GM21447 (cell line): Measurements from ENCODE around the gene ZNF124.
"Not testable (repeated sequence)": the region's sequence is repeated elsewhere in the genome, so short reads cannot be mapped to it uniquely, and the experiment has no call there.

Source experiments
- ATAC-seq: cut with Tn5 transposase; IDR thresholded peaks from one replicate; pipeline ENCODE4 v1.9.1; 2021; ENCODE audit not compliant: unreplicated experiment

ZNF124 gene

DNA sequence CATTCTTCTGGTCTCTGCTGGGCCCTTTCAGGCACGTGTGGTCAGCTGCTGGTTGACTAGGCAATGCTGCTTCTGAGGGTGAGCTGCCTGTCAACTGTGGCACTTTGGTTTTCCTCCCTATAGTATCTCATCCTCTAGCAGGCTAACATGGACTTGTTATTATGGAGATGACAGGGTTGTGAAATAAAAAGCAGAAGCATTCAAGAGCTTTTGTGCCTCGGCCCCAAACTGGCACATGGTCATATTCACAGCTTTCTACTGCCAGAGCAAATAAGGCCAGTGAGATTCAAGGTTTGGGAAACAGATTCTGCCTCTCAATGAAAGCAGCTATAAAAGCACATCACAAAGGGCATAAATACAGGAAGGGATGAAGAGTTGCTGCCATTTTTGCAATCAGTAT is 1.6 kb upstream of the ZNF124 start:
- ATAC-seq = no peak

DNA sequence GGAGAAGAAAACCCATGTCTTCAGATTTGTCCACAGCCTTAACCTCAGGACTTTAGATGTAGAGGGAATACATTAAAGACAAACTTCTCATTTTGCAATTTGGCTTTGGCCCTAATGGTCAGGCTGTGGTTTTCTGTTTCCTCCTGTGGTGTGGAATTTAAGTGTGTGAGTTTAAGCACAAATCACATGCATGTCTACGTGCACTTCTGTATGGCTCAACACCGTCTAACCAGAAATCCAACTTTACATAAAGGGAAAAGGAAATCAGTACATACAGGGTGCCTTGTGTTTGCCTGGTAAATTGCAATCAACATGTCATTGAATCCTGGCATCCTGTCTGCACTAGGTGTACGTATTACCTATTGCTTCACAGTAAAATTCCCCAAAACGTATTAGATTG is 1.2 kb upstream of the ZNF124 start:
- no peak for ATAC-seq

DNA sequence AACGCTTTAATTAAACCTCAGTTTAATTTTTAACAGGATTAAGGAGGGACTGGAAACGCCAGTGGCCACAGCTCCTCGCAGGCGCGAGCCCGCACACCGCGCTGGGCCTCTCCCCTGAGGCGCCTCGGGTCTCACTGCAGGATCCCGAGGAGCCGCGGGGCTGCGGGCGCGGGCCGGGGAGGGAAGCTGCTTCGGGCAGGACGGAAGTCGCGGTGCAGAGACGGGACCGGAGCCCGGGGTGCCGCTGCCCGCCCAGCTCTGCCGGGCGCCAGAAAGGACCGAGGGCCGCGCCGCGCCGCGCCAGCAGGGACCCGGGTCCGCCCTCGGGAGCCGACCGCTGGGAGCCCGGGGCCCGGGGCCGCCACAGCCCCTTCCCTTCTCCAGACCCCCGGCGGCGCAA is 377 bp downstream of the ZNF124 start:
- peak; percentile 42 for ATAC-seq

DNA sequence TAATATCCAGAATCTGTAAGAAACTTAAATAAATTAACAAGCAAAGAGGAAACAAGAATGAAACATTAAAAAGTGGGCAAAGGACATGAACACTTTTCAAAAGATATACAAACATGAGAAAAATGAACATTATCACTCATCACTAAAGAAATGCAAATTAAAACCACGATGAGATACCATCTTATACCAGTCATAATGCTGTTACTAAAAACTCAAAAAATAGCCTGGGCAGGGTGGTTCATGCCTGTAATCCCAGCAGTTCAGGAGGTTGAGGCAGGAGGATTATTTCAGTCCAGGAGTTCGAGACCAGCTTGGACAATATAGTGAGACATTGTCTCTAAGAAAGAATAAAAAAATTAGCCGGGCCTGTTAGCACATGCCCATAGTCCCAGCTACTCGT is 6.1 kb downstream of the ZNF124 start:
- no peak for ATAC-seq

DNA sequence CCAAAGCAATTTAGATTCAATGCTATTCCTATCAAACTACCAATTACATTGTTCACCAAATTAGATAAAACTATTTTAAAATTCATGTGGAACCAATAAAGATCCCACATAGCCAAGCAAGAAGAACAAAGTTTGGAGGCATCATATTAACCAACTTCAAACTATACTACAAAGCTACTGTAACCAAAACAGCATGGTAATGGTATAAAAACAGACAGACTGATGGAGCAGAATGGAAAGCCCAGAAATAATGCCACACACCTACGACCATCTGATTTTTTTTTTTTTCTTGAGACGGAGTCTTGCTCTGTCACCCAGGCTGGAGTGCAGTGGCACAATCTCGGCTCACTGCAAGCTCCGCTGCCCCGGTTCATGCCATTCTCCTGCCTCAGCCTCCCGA is 7.1 kb downstream of the ZNF124 start:
- ATAC-seq = no peak

DNA sequence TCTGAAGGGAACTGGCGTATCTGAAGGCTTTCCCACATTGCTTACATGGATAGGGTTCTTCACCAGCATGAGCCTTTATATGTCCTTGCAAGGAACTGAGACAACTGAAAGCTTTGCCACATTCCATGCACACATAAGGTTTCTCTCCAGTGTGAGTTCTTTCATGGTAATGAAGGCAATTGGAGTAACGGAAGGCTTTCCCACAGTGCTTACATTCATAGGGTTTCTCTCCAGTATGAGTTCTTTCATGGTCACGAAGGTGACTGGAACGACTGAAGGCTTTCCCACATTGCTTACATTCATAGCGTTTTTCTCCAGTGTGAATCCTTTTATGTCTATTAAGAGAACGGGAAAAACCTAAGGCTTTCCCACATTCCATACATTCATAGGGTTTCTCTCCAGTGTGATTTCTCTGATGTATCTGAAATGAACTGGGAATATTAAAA is 15.0 kb downstream of the ZNF124 start:
- ATAC-seq = no peak

DNA sequence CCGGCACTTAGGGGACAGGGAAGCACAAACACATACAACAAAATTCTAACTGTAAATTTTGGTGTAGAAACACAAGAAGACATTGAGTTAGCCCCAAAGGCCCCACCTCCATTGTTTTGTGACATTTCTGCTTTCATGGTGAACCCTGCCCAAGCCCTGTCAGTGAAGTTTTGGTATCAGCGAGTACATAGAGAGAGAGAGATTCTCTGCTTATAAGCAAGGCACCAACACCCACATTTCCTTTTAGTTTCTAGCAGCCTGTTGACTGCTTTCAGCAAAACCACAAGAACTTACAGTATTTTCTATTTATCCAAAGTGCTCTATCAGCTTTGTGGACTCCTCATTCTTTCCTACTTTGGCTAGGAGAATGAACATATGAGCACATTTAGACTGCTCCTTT is 24.0 kb downstream of the ZNF124 start:
- ATAC-seq = no peak

DNA sequence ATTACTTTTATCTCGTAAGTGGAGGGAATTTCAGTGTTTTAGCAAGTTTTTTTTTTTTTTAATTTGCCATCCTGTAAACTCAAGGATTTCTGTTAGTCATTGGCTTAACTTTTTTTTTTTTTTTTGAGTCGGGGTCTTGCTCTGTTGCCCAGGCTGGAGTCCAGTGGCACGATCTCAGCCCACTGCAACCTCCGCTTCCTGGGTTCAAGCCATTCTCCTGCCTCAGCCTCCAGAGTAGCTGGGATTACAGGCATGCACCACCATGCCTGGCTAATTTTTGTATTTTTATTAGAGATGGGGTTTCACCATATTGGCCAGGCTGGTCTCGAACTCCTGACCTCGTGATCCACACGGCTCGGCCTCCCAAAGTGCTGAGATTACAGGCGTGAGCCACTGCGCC is 24.7 kb downstream of the ZNF124 start:
- ATAC-seq = not testable (repeated sequence)

DNA sequence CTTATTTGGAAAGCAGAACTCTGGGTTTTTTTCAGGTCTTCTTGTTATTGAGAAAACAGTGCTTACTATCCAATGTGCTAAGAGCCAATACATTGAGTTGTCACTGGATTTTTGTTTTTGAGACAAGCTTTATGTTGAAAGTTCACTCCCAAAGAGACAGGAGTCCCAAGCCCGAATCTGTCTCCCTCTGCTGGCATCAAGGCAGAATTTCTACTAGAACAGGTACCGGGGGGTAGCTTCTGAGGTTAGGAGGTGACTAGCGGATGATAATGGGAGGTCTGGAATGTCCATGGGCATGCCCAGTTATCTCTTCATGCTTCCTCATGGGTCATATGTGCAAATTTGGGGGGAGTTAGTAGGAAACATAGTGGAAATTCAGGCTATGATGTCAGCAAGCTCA is 25.1 kb downstream of the ZNF124 start:
- ATAC-seq = no peak

DNA sequence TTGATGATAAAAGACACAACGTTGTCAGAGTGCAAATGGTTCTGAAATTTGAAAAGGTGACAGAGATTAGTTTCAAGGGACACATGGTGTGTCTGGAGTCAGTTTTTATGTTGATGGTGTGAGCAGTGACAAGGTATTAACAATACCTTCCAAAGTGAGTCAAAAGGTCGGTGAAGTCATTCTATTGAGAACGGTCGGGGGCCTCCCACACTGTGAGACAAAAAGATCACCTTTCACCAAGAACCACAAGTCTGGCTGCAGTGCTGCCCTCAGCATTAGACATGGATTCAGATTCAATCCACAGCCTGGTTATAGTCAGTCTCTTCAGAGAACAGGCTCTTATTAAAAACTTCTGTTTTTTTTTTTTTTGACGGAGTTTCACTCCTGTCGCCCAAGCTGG is 26.5 kb downstream of the ZNF124 start:
- ATAC-seq = no peak

DNA sequence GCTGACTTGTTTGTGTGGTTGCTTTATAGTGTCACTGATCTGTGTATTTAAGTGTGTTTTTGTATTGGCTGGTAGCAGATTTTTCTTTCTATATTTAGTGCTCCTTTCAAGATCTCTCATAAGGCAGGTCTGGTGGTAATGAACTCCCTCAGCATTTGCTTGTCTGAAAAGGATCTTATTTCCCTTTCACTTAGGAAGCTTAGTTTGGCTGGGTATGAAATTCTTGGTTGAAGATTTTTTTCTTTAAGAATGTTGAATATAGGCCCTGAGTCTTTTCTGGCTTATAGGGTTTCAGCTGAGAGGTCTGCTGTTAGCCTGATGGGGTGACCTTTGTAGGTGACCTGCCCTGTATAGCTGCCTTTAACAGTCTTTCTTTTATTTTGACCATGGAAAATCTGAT is 32.3 kb downstream of the ZNF124 start:
- not testable (repeated sequence) for ATAC-seq

DNA sequence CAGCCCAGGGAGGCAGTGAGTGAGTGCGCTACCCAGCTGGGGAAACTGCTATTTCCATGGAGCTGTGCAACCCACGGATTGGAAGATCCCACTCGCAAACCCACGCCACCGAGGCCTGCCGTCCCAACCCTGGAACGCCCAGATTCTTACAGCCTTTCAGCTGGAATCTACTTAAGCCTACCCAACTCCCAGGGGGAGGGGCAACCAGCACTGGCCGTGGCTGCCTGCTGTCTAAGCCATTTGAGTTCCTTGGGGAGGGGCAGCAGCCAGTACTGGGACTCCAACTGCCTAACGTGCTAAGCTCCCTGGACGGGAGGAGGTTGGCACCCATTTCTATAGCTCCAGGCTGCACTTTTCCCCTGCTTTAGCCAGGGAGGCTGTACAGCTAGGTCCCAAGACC is 40.6 kb downstream of the ZNF124 start:
- no peak for ATAC-seq

DNA sequence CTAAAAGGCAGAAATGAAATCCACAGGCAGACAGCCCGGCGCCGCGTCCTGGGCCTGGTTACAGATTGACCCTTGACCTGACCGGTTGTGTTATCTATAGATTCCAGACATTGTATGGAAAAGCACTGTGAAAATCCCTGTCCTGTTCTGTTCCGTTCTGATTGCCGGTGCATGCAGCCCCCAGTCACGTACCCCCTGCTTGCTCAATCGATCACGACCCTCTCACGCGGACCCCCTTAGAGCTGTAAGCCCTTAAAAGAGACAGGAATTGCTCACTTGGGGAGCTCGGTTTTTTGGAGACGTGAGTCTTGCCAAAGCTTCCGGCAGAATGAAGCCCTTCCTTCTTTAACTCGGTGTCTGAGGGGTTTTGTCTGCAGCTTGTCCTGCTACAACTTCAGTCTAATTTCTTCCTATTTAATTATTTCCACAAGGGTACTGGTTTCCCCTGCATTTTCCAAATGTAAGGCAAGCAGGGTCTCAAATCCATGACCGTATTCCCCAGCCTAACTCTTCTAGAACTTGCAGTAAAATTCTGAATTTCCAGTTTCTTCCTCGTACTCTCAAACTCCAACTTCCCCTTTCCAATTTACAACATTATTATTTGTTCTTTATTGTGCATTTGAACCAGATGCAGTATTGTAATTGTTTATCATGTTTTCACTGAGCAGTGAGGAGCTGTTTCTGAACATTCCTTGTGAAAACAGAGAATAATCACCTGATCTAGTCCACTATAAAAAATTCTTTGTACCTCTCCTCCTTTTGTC is 44.1 kb downstream of the ZNF124 start:
- ATAC-seq = not testable (repeated sequence)

DNA sequence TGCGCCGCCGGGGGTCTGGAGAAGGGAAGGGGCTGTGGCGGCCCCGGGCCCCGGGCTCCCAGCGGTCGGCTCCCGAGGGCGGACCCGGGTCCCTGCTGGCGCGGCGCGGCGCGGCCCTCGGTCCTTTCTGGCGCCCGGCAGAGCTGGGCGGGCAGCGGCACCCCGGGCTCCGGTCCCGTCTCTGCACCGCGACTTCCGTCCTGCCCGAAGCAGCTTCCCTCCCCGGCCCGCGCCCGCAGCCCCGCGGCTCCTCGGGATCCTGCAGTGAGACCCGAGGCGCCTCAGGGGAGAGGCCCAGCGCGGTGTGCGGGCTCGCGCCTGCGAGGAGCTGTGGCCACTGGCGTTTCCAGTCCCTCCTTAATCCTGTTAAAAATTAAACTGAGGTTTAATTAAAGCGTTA is 45.2 kb downstream of the ZNF124 start:
- ATAC-seq = peak; percentile 50

DNA sequence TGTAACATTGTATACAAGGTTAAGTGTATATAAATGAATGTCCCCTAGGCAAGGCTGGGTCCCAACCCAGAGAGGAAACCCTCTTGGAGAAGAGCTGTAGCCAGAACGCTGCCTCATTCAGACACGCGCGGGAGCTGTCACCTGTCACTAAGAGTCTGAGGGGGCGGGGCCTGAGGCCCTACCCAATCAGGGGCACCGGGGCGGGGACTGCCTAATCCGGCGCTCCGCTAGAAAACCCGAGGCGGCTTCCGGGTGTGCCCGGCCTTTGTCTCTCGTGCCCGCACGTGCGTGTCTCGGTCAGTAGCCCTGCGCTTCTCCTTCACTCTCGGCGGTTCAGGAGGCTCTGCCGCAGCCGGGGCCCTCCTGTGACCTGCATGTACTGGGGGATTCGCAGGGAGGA is 45.7 kb downstream of the ZNF124 start:
- peak; percentile 98 for ATAC-seq

DNA sequence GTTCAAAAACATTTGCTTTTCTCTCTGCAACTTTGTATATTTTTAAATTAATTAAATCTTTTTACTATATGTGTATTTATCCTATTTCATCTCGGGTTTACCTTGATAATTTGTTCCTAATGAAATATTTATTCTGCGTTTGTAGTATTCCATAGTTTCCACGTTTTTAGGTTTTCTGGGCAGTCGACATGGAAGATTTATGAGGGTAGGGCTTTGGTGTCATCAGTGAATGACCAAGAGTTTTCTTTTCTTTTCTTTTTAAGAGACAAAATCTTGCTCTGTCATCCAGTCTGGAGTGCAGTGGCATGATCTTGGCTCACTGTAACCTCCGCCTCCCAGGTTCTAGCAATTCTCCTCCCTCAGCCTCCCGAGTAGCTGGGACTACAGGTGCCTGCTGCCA is 50.4 kb downstream of the ZNF124 start:
- ATAC-seq = no peak

DNA sequence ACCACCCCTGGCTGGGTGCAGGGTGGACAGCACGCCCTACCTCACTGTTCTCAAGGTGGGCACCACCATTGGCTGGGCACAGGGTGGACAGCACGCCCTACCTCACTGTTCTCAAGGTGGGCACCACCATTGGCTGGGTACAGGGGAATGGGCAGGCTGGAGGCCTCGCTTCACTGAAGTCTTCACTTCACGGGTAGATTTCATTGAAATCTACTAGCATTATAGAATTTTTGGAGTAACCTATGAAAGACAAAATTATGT is 51.5 kb downstream of the ZNF124 start:
- ATAC-seq = not testable (repeated sequence)

DNA sequence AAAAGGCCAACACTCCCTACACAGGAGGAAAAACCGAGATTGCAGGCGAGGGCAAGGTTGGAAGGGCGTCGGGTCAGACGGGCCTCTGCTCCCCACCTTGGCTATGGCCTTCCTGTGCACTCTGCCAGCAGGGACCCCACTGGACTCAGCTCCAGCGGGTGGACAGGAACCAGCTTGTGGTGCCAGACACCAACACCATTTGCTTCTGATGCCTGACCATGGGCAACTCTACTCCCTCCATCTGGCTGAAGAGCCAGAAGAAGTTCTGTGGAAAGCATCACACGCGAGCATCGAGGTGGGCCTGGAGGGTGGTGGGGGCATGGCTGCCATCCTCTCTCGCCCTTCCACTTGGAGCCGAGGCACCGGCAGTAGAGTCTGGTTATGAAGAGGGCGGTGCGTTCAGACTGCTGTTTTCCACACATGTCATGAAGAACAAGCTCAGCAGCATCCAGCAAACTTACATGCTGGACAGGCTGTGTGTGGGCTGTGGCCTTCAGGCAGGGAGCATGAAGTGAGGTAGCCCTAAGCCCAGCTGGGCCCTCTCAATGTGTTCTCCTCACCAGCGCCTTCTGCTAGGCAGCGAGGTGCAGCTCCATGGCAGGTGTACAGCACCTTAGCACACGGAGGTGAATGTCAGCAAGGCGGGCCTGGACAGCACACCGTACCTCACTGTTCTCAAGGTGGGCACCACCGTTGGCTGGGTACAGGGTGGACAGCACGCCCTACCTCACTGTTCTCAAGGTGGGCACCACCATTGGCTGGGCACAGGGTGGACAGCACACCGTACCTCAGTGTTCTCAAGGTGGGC is 52.0 kb downstream of the ZNF124 start:
- no peak for ATAC-seq

DNA sequence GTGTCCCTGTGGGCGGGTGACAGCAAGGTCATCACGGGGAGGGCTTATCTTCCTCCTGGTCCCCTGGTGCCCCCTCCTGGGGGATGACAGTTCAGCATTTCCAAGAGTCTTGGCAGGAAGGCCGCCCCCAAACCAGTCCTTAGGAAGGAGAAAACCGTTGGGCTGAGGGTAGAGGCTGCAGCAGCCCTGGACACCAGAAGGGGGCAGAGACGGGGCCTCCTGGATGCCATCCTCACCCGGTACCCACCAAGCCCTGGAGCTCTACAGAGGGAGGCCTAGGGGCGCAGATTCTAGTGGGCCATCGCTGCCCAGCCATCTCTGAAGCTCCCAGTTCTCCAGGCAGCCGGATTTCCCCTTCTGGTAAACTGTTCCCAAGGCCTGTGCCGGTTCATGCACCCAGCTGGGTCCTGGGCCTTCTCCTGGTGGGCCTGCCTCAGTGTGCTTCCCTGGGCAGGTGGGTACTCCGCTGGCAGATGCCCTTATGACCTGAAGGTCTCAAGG is 52.8 kb downstream of the ZNF124 start:
- no peak for ATAC-seq

DNA sequence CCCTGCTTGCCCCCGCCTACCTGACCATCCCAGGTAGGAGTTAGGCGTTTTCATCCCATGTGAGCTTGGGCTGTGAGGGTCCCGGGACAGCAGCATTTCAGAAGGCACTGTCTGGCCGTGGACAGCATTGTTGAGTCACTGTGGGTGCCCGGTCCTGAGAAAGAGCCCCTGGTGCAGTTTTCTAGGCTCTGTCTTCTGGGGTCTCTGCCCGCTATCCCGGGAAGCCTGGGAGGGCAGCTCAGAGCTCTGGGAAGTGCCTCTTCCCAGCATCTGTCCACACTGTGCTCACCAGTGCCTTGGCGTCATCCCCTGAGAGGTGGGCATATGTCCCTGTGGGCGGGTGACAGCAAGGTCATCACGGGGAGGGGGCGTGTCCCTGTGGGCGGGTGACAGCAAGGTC is 56.3 kb downstream of the ZNF124 start:
- no peak for ATAC-seq

DNA sequence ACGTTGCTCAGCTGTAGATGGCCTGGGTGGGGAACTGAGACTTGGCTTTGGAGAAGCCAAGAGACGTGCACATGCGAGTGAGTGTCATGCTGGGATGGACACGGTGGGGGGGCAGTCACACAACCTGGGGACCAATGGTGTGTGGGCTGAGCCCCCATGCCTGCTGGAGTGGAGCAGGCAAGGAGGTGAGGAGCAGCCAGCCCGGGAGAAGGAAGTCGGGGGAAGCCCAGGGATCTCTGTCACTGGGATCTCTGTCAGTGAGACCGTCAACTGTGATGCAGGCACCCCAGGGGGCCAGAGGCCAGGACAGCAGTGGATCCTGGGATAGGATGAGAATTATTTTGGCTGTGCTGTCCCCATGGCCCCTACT is 56.7 kb downstream of the ZNF124 start:
- ATAC-seq = no peak

DNA sequence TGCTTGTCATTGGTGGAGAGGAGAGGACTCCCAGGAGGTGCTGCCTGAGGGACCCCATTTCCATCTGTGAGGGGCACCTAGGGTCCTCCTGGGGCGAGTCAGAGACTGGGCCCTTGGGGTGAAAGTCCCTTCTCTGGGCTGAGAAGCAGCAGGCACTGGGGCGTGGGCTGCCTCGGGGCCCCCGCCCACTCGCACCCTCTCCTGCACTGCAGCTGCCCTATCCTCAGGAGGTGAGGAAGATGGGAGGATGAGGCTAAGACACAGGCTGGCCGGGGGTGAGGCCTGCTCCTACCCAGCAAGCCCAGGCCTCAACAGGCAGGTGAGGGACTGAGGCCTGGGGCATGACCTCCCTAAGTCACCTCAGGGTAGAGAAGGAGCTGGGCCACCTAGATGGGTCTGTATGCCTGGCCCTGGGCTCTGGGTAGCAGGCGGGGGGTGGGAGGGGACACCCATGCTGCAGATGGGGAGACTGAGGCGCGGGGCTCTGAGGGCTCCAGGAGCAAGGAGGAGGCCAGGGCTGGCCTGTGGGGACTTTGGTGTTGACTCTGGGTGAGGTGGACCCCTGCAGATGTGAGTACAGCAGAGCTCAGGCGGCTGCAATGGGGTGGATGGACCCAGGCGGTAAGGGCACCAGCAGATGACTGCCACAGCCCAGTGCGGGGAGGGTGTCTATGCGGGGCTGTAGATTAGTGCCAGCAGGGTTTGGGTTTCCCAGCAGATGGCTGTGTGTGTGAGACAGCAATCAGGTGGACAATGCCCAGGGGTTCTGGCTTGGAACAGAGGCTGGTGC is 57.3 kb downstream of the ZNF124 start:
- ATAC-seq = no peak
